Measurements from ENCODE around the gene OR4M2.
"Not testable (repeated sequence)": the region's sequence is repeated elsewhere in the genome, so short reads cannot be mapped to it uniquely, and the experiment has no call there.

OR4M2 gene

GRCh38 chr15:22080227-22080626, at the start of gene OR4M2:
Gene OR4M2, plus strand, starts transcription at chr15:22080527. Its CDS starts 98 bp downstream, at chr15:22080625.
- in situ Hi-C loops (cut with HindIII; ENCODE audit: low pct_ligation_motif_present, low pct_unique_long_range_greater_than_20kb, low sequenced_read_pairs); DNase-seq: not testable (repeated sequence)

GRCh38 chr15:22069267-22069666, 11.1 kb upstream of the OR4M2 start:
- in situ Hi-C loops (cut with HindIII; ENCODE audit: low pct_ligation_motif_present, low pct_unique_long_range_greater_than_20kb, low sequenced_read_pairs); DNase-seq: not testable (repeated sequence)

- in situ Hi-C loops (cut with HindIII; ENCODE audit: low pct_ligation_motif_present, low pct_unique_long_range_greater_than_20kb, low sequenced_read_pairs); DNase-seq: not testable (repeated sequence)
These were observed 1.1 kb downstream of the OR4M2 start for GRCh38 chr15:22081386-22081785.

- in situ Hi-C loops (cut with HindIII; ENCODE audit: low pct_ligation_motif_present, low pct_unique_long_range_greater_than_20kb, low sequenced_read_pairs): not testable (repeated sequence)
These were observed 18.4 kb downstream of the OR4M2 start for GRCh38 chr15:22098616-22099253.

GRCh38 chr15:22099289-22099891, 19.1 kb downstream of the OR4M2 start:
- DNase-seq; in situ Hi-C loops (cut with HindIII; ENCODE audit: low pct_ligation_motif_present, low pct_unique_long_range_greater_than_20kb, low sequenced_read_pairs): not testable (repeated sequence)

More at GRCh38 chr15:22098616-22099253, 18.4 kb downstream of the OR4M2 start:
- DNase-seq: not testable (repeated sequence)

GRCh38 chr15:22122033-22122432, 41.7 kb downstream of the OR4M2 start:
- in situ Hi-C loops (cut with HindIII; ENCODE audit: low pct_ligation_motif_present, low pct_unique_long_range_greater_than_20kb, low sequenced_read_pairs): not testable (repeated sequence)

More at GRCh38 chr15:22122033-22122432, 41.7 kb downstream of the OR4M2 start:
- not testable (repeated sequence) for DNase-seq

Data from ACHN (cell line).